Skeletal muscle tissue (tissue), 4 donors: ENCODE data around the gene TARS3. TPM values are rescaled to one million over a fixed set of nuclear protein-coding genes. Genes with fewer than 3 reads are reported as not detected.

ENCODE experiments used
- H3K27ac ChIP-seq: one replicate; pipeline ENCODE4 v1.7.0; 2013; ENCODE audit warnings: mild to moderate bottlenecking, low read depth, low read length, inconsistent platforms
- H3K27me3 ChIP-seq, 3 donors: one replicate each; pipeline ENCODE4 v1.7.0; 2013; ENCODE audit warnings: low read length in 3 of 3; ENCODE audit not compliant: control insufficient read depth in 3 of 3, insufficient read depth in 3 of 3
- H3K36me3 ChIP-seq, 3 donors: one replicate each; pipeline ENCODE4 v1.7.0; 2013; ENCODE audit warnings: low read length in 3 of 3; ENCODE audit not compliant: control insufficient read depth in 3 of 3, insufficient read depth in 3 of 3
- H3K4me1 ChIP-seq, 3 donors: one replicate each; pipeline ENCODE4 v1.7.0; 2013; ENCODE audit warnings: low read length in 3 of 3, mild to moderate bottlenecking in 3 of 3; ENCODE audit not compliant: control insufficient read depth in 3 of 3, insufficient read depth in 3 of 3
- H3K4me3 ChIP-seq, 3 donors: one replicate each; pipeline ENCODE4 v1.7.0; 2013; ENCODE audit warnings: low read length in 3 of 3
- H3K9ac ChIP-seq, 3 donors: one replicate each; pipeline ENCODE4 v1.7.0; 2013; ENCODE audit warnings: low read length in 3 of 3, mild to moderate bottlenecking in 3 of 3, moderate library complexity in 2 of 3, low read depth in 1 of 3
- H3K9me3 ChIP-seq, 3 donors: one replicate each; pipeline ENCODE4 v1.7.0; 2013; ENCODE audit warnings: low read length in 3 of 3; ENCODE audit not compliant: control insufficient read depth in 3 of 3
- total RNA-seq: library from RNA; depleted of rRNA; stranded (reverse); fragments of >200 nt; gene quantifications from one replicate; pipeline ENCODE4 v1.2.3, GENCODE V29; 2014
- donor health status: Osteomylitis.

TARS3 gene
- total RNA-seq, 1 donor from 2014 or later = 21.4 TPM

- Histone ChIP-seq H3K9ac (no peak overlapping the region), H3K4me3 (no peak overlapping the region), H3K9me3 (no peaks in the 10 kb centered on the region), H3K27me3 (no peaks in the 10 kb centered on the region), H3K4me1 (no peaks in the 10 kb centered on the region), H3K27ac (no peak overlapping the region), H3K36me3 (no peaks in the 10 kb centered on the region)
These were observed 9.3 kb upstream of the TARS3 start for GRCh38 chr15:101733545-101733944.

- no peaks in the 10 kb centered on the region for H3K4me1 ChIP-seq
- no peaks in the 10 kb centered on the region for H3K36me3 ChIP-seq
- no peak overlapping the region for H3K9ac ChIP-seq
- H3K27ac ChIP-seq = no peak overlapping the region
- no peaks in the 10 kb centered on the region for H3K27me3 ChIP-seq
- no peaks in the 10 kb centered on the region for H3K9me3 ChIP-seq
- H3K4me3 ChIP-seq = no peak overlapping the region
These were observed 8.5 kb upstream of the TARS3 start for GRCh38 chr15:101732772-101733171.

- no peak overlapping the region for H3K4me3 ChIP-seq
- no peak overlapping the region for H3K9ac ChIP-seq
- no peaks in the 10 kb centered on the region for H3K36me3 ChIP-seq
- no peaks in the 10 kb centered on the region for H3K27me3 ChIP-seq
- no peaks in the 10 kb centered on the region for H3K9me3 ChIP-seq
- H3K4me1 ChIP-seq = no peaks in the 10 kb centered on the region
- H3K27ac ChIP-seq = no peak overlapping the region
These were observed 7.5 kb upstream of the TARS3 start for GRCh38 chr15:101731746-101732145.

- H3K27me3 ChIP-seq = no peaks in the 10 kb centered on the region
- no peaks in the 10 kb centered on the region for H3K9me3 ChIP-seq
These were observed 2.9 kb upstream of the TARS3 start for GRCh38 chr15:101727186-101727585.

GRCh38 chr15:101725073-101725472, 800 bp upstream of the TARS3 start:
- Histone ChIP-seq H3K27ac (peak overlapping the region; percentile 22), H3K4me1 (peaks cover 5 to 9% (median 7%) of the 10 kb centered on the region in 3 donors), H3K36me3 (peaks cover 11 to 13% (median 12%) of the 10 kb centered on the region in 3 donors), H3K9me3 (no peaks in the 10 kb centered on the region), H3K4me3 (no peak overlapping the region), H3K27me3 (no peaks in the 10 kb centered on the region), H3K9ac (no peak overlapping the region)

More at GRCh38 chr15:101727186-101727585, 2.9 kb upstream of the TARS3 start:
- Histone ChIP-seq H3K4me3 (no peak overlapping the region), H3K4me1 (peaks cover 5 to 9% (median 7%) of the 10 kb centered on the region in 3 donors), H3K36me3 (no peaks in the 10 kb centered on the region), H3K27ac (no peak overlapping the region), H3K9ac (no peak overlapping the region)

GRCh38 chr15:101724675-101725005, 367 bp upstream of the TARS3 start:
- H3K9ac ChIP-seq = peak overlapping the region in 1 of 3 donors; percentile 61
- no peaks in the 10 kb centered on the region for H3K9me3 ChIP-seq
- H3K4me3 ChIP-seq = peak overlapping the region; percentile 37 to 68 (median 64)

GRCh38 chr15:101723171-101723873, 951 bp downstream of the TARS3 start:
- Histone ChIP-seq H3K27ac (peak overlapping the region; percentile 85), H3K9me3 (no peaks in the 10 kb centered on the region), H3K4me3 (peak overlapping the region; percentile 83 to 89 (median 88)), H3K36me3 (peaks cover 26 to 27% (median 26%) of the 10 kb centered on the region in 3 donors), H3K27me3 (no peaks in the 10 kb centered on the region), H3K4me1 (peaks cover 7 to 12% (median 9%) of the 10 kb centered on the region in 3 donors), H3K9ac (peak overlapping the region; percentile 79 to 94 (median 84))

More at GRCh38 chr15:101724675-101725005, 367 bp upstream of the TARS3 start:
- Histone ChIP-seq H3K4me1 (peaks cover 5 to 9% (median 7%) of the 10 kb centered on the region in 3 donors), H3K36me3 (peaks cover 14 to 15% (median 14%) of the 10 kb centered on the region in 3 donors), H3K27ac (peak overlapping the region; percentile 22), H3K27me3 (no peaks in the 10 kb centered on the region)

GRCh38 chr15:101718896-101719295, 5.4 kb downstream of the TARS3 start:
- Histone ChIP-seq H3K9ac (peak overlapping the region in 1 of 3 donors; percentile 3), H3K9me3 (no peaks in the 10 kb centered on the region), H3K27me3 (no peaks in the 10 kb centered on the region), H3K36me3 (peaks cover 28 to 40% (median 36%) of the 10 kb centered on the region in 3 donors), H3K4me3 (no peak overlapping the region), H3K27ac (no peak overlapping the region), H3K4me1 (peaks cover 5 to 12% (median 6%) of the 10 kb centered on the region in 3 donors)

- Histone ChIP-seq H3K9ac (no peak overlapping the region), H3K27ac (no peak overlapping the region), H3K4me1 (no peaks in the 10 kb centered on the region), H3K4me3 (no peak overlapping the region), H3K27me3 (no peaks in the 10 kb centered on the region), H3K36me3 (peaks cover 29 to 54% (median 49%) of the 10 kb centered on the region in 3 donors), H3K9me3 (no peaks in the 10 kb centered on the region)
These were observed 12.2 kb downstream of the TARS3 start for GRCh38 chr15:101712078-101712477.

GRCh38 chr15:101710806-101711205, 13.5 kb downstream of the TARS3 start:
- Histone ChIP-seq H3K27me3 (no peaks in the 10 kb centered on the region), H3K27ac (no peak overlapping the region), H3K9me3 (no peaks in the 10 kb centered on the region), H3K4me3 (no peak overlapping the region), H3K4me1 (no peaks in the 10 kb centered on the region), H3K36me3 (peaks cover 33 to 61% (median 53%) of the 10 kb centered on the region in 3 donors), H3K9ac (no peak overlapping the region)
